Gastrocnemius medialis (tissue), 4 donors: ENCODE measurements around the gene ARHGAP42. TPM values are rescaled to one million over a fixed set of nuclear protein-coding genes. Genes with fewer than 3 reads are reported as not detected.

Experiments
- ATAC-seq, 2 donors: fragments of 150-250 bp; one replicate each; pipeline ENCODE4 v1.9.1; 2016
- DNase-seq, 2 donors: peaks; one replicate each; pipeline ENCODE4 v3.0.0-alpha.2; 2019
- H3K27ac ChIP-seq, 4 donors: fragments of 200-600 bp; sonication (generic); 1 replicate in 1 of 4; 2 replicates in 3 of 4; pipeline ENCODE4 v1.5.1; 2016 to 2018; ENCODE audit warnings: mild to moderate bottlenecking in 2 of 4, moderate library complexity in 1 of 4
- H3K27me3 ChIP-seq, 3 donors: fragments of 200-600 bp; sonication (generic) in 2 of 3; 1 replicate in 1 of 3; 2 replicates in 2 of 3; pipeline versions ENCODE4 v1.5.1 to v1.6.0; 2016 to 2019; ENCODE audit warnings: mild to moderate bottlenecking in 1 of 3, moderate library complexity in 1 of 3
- H3K36me3 ChIP-seq, 2 donors: fragments of 200-600 bp; sonication (generic) in 1 of 2; one replicate each; pipeline ENCODE4 v1.5.1; 2017 to 2018
- H3K4me1 ChIP-seq, 2 donors: fragments of 200-600 bp; sonication (generic) in 1 of 2; one replicate each; pipeline ENCODE4 v1.5.1; 2016 to 2017; ENCODE audit warnings: mild to moderate bottlenecking in 2 of 2
- H3K4me3 ChIP-seq, 4 donors: fragments of 200-600 bp; sonication (generic) in 3 of 4; 1 replicate in 1 of 4; 2 replicates in 3 of 4; pipeline ENCODE4 v1.5.1; 2016 to 2019; ENCODE audit warnings: mild to moderate bottlenecking in 2 of 4
- H3K9me3 ChIP-seq, 3 donors: fragments of 200-600 bp; sonication (generic) in 2 of 3; 1 replicate in 1 of 3; 2 replicates in 2 of 3; pipeline ENCODE4 v1.5.1; 2016 to 2019
- POLR2A ChIP-seq, 2 donors: fragments of 450-650 bp; IDR thresholded peaks; one replicate each; pipeline ENCODE4 v1.6.1; 2017; ENCODE audit warnings: antibody characterized with exemption in 2 of 2, mild to moderate bottlenecking in 2 of 2, moderate library complexity in 2 of 2
- in situ Hi-C, 4 donors: fragments of 200-750 bp; cut with MboI; loops; one replicate each; pipeline versions ENCODE4 v1.15.0 to v1.8.0; 2017; ENCODE audit warnings: low sequenced_read_pairs in 4 of 4
- intact Hi-C: fragments of 100-400 bp; cut with DNase I; formaldehyde crosslinking; loops from one replicate; pipeline ENCODE4 v1.15.1; 2023; ENCODE audit warnings: low total_unique reads
- total RNA-seq, 4 donors: library from RNA; depleted of rRNA; stranded (reverse); fragments of >200 nt; gene quantifications; one replicate each; pipeline versions ENCODE4 v1.1.0 to v1.2.3, GENCODE V29; 2016
- TF ChIP-seq, protein P1 (sequence below), 5 experiments: fragments of 450-650 bp in 3 of 5; fragments of 200-600 bp in 2 of 5; sonication (generic) in 2 of 5; IDR thresholded peaks in 4 of 5; conservative IDR thresholded peaks in 1 of 5; 1 replicate in 4 of 5; 2 replicates in 1 of 5; pipeline ENCODE4 v1.5.1; 2016 to 2019; ENCODE audit warnings: antibody characterized with exemption in 5 of 5, mild to moderate bottlenecking in 3 of 5, moderate library complexity in 3 of 5

The ARHGAP42 gene
- total RNA-seq, 4 donors from 2014 or later: 6.0 to 13.9 (median 10.2) TPM

DNA sequence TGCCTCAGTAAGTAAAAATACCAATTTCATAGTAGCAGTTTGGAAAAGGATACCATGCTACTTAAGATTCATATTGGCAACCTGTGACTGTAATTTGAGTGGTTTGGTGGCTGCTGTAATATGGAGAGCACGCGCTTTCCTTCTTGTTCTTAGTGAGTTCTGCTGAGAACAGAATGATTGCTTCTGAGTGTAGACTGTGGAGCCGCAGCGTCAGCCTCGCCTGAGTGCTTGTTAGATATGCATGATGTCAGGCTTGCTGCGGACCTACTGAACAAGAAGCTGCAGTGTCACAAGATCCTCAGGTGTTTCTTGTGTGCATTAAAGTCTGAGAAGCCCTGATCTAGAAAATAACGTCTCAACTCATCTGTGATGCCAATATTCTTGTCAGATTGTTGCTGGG lies 143.2 kb downstream of the ARHGAP42 start:
- TF ChIP-seq POLR2A (IDR thresholded peaks at IDR 0.05): no peak
- TF ChIP-seq, protein P1, sequence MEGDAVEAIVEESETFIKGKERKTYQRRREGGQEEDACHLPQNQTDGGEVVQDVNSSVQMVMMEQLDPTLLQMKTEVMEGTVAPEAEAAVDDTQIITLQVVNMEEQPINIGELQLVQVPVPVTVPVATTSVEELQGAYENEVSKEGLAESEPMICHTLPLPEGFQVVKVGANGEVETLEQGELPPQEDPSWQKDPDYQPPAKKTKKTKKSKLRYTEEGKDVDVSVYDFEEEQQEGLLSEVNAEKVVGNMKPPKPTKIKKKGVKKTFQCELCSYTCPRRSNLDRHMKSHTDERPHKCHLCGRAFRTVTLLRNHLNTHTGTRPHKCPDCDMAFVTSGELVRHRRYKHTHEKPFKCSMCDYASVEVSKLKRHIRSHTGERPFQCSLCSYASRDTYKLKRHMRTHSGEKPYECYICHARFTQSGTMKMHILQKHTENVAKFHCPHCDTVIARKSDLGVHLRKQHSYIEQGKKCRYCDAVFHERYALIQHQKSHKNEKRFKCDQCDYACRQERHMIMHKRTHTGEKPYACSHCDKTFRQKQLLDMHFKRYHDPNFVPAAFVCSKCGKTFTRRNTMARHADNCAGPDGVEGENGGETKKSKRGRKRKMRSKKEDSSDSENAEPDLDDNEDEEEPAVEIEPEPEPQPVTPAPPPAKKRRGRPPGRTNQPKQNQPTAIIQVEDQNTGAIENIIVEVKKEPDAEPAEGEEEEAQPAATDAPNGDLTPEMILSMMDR (IDR thresholded peaks at IDR 0.05 in 4 of 5, conservative IDR thresholded peaks at IDR 0.05 in 1 of 5): no peak
- Histone ChIP-seq H3K27ac (peak overlapping the region; percentile 53 to 85 (median 58)), H3K4me3 (peak overlapping the region in 1 of 4 donors; percentile 17), H3K4me1 (peaks cover 21 to 40% of the 10 kb centered on the region in 2 donors), H3K9me3 (no peaks in the 10 kb centered on the region), H3K36me3 (no peaks in the 10 kb centered on the region), H3K27me3 (no peaks in the 10 kb centered on the region)
- DNase-seq (peak; percentile 55 to 66), ATAC-seq (peak; percentile 89 to 91)
- intact Hi-C loops (loop anchor here (2.0 kb wide), 1 partner anchor 41 kb away; no protein-coding TSS in a partner anchor), in situ Hi-C loops (no loop called here)

DNA sequence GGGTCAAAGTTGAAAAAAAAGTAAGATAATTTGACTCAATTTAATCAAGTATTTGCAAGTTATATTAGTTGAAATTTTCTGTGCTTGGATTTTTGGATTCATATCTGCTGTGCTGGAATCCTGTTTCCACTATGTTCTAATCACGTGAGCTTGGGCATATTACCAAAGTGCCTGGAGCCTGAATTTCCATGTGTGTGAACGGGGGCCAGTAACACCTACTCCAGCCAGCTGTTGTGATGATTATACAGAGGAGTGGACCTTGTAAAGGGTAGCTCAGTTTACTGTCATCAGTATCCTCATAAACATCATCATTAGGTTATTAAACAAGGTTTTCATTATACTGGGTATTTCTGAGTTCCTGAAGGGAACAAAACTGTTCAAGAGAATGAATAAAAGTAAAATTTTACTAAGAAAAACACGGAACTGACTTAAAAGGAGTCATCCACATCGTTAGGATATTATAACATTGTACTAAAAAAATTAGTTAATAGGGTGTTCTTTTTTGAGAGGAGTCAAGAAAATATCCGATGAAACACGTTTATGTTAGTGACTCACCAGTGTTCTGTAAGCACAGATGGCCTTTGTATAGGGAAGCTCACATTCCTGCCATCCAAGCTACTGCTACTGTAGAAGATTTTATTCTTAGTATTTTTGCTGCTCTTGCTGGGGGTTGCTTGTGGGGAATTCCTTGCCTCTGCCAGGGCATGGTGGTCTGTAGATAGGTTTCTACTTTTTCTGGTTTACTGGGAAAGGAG lies 144.1 kb downstream of the ARHGAP42 start:
- no peaks in the 10 kb centered on the region for H3K9me3 ChIP-seq
- peak; percentile 34 to 66 for ATAC-seq
- in situ Hi-C loops: no loop called here

DNA sequence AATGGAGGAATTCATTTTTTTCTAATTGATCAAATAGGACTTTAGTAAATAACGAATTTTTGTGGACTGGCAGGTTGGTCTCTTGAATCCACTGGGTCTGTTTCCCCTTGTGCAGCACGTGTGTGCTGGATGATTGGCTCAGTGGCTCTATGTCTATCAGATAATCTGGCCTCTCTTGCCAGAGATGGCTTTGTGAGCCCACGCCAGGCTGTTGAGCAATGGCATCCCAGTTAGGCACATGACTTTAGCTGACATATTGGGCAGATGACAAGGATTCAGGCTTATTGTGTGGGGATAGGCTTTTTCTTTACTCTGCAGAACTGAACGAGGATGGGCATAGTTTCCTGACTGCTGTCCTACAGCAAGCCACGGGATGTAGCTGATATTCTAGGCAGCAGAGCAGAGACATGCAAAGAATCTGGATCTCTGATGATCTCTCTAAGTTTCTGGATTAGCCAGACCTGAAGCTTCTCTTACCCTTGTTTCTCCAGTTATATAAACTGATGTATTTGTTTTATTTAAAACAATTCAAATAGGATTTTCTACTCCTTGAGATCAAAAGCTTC lies 144.9 kb downstream of the ARHGAP42 start:
- ATAC-seq: peak; percentile 40 to 68
- H3K27ac ChIP-seq: peak overlapping the region in 3 of 4 donors; percentile 12 to 85 (median 63)
- DNase-seq: peak; percentile 19 to 41
- H3K27me3 ChIP-seq: no peaks in the 10 kb centered on the region
- no peaks in the 10 kb centered on the region for H3K36me3 ChIP-seq
- TF ChIP-seq, protein P1 (IDR thresholded peaks at IDR 0.05 in 4 of 5, conservative IDR thresholded peaks at IDR 0.05 in 1 of 5): no peak
- TF ChIP-seq POLR2A (IDR thresholded peaks at IDR 0.05): no peak
- no peaks in the 10 kb centered on the region for H3K9me3 ChIP-seq
- H3K4me1 ChIP-seq: peaks cover 21 to 31% of the 10 kb centered on the region in 2 donors
- in situ Hi-C loops: no loop called here
- intact Hi-C loops: loop anchor here (2.0 kb wide), 1 partner anchor 43 kb away; no protein-coding TSS in a partner anchor
- no peak overlapping the region for H3K4me3 ChIP-seq

More for the DNA sequence above, 144.1 kb downstream of the ARHGAP42 start:
- Histone ChIP-seq H3K4me3 (no peak overlapping the region), H3K27me3 (no peaks in the 10 kb centered on the region), H3K36me3 (no peaks in the 10 kb centered on the region), H3K4me1 (peaks cover 21 to 31% of the 10 kb centered on the region in 2 donors), H3K27ac (peak overlapping the region; percentile 53 to 85 (median 58))
- no peak for TF ChIP-seq POLR2A (IDR thresholded peaks at IDR 0.05)
- TF ChIP-seq, protein P1 (IDR thresholded peaks at IDR 0.05 in 4 of 5, conservative IDR thresholded peaks at IDR 0.05 in 1 of 5): no peak
- intact Hi-C loops: loop anchor here (2.0 kb wide), 1 partner anchor 42 kb away; no protein-coding TSS in a partner anchor
- DNase-seq: peak in 1 of 2 donors; percentile 33

DNA sequence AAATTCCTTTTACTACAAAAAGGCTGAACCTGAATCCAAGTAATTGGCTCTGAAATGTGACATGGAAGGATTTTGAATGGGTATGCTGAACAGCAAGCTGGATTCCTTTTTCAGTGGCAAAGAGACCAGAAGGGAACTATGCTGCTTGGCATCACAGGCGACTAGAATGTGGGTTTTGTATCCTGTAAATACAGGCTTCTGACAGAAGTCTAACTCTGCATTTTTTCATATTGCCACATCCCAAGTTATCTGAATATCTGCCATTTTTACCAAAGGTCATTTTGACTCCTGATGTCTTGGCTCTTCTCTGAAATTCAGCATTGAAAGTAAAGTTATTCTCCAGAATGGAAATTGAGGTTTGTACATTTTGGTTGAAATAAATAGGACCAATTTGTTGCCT lies 145.7 kb downstream of the ARHGAP42 start:
- H3K27ac ChIP-seq: peak overlapping the region in 3 of 4 donors; percentile 12 to 85 (median 63)
- in situ Hi-C loops: no loop called here
- no peak for TF ChIP-seq POLR2A (IDR thresholded peaks at IDR 0.05)
- TF ChIP-seq, protein P1 (IDR thresholded peaks at IDR 0.05 in 4 of 5, conservative IDR thresholded peaks at IDR 0.05 in 1 of 5): no peak
- no peaks in the 10 kb centered on the region for H3K27me3 ChIP-seq
- ATAC-seq (no peak), DNase-seq (no peak)
- H3K9me3 ChIP-seq: no peaks in the 10 kb centered on the region
- intact Hi-C loops: no loop called here
- H3K4me1 ChIP-seq: peaks cover 21 to 29% of the 10 kb centered on the region in 2 donors
- no peak overlapping the region for H3K4me3 ChIP-seq
- no peaks in the 10 kb centered on the region for H3K36me3 ChIP-seq
